ENCODE results near the gene IL1A. TPM values are rescaled to one million over a fixed set of nuclear protein-coding genes. Genes with fewer than 3 reads are reported as not detected.

The IL1A gene
- total and polyA plus RNA-seq, 4 donors: 1.1 to 15.5 (median 2.4) TPM

- ATAC-seq (ENCODE audit: insufficient read depth, low FRiP score) (no peak), DNase-seq (no peak)
- no peaks in the 10 kb centered on the region for H3K27me3 ChIP-seq (ENCODE audit: control insufficient read depth in 3 of 3, insufficient read depth in 3 of 3, low read length in 2 of 3)
- no peak overlapping the region for H3K27ac ChIP-seq (ENCODE audit: low read depth in 1 of 2, low read length in 1 of 2)
- TF ChIP-seq, protein P1, sequence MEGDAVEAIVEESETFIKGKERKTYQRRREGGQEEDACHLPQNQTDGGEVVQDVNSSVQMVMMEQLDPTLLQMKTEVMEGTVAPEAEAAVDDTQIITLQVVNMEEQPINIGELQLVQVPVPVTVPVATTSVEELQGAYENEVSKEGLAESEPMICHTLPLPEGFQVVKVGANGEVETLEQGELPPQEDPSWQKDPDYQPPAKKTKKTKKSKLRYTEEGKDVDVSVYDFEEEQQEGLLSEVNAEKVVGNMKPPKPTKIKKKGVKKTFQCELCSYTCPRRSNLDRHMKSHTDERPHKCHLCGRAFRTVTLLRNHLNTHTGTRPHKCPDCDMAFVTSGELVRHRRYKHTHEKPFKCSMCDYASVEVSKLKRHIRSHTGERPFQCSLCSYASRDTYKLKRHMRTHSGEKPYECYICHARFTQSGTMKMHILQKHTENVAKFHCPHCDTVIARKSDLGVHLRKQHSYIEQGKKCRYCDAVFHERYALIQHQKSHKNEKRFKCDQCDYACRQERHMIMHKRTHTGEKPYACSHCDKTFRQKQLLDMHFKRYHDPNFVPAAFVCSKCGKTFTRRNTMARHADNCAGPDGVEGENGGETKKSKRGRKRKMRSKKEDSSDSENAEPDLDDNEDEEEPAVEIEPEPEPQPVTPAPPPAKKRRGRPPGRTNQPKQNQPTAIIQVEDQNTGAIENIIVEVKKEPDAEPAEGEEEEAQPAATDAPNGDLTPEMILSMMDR (IDR thresholded peaks at IDR 0.05; ENCODE audit: control extremely low read depth, extremely low read depth): no peak
- H3K9ac ChIP-seq (ENCODE audit: insufficient read depth in 1 of 2, low read length in 2 of 2): no peak overlapping the region
- WGBS, 2 donors: 85 to 97% methylated on average over 2 of the region's 2 CpGs
- peaks cover 0 to 16% (median 0%) of the 10 kb centered on the region in 4 donors for H3K36me3 ChIP-seq (ENCODE audit: control insufficient read depth in 4 of 4, insufficient read depth in 4 of 4, low read length in 4 of 4)
- no peaks in the 10 kb centered on the region for H3K9me3 ChIP-seq (ENCODE audit: control insufficient read depth in 4 of 4, insufficient read depth in 3 of 4, low read length in 3 of 4)
- H3K4me3 ChIP-seq: no peak overlapping the region
- H3K4me1 ChIP-seq (ENCODE audit: control insufficient read depth in 5 of 5, insufficient read depth in 5 of 5, low read length in 5 of 5): peaks cover 0 to 11% (median 0%) of the 10 kb centered on the region in 5 donors
These were observed 25.6 kb downstream of the IL1A start for GRCh38 chr2:112758711-112759110.

GRCh38 chr2:112757265-112757664 is 27.0 kb downstream of the IL1A start:
- Histone ChIP-seq H3K4me1 (ENCODE audit: control insufficient read depth in 5 of 5, insufficient read depth in 5 of 5, low read length in 5 of 5) (peaks cover 0 to 6% (median 0%) of the 10 kb centered on the region in 5 donors), H3K27me3 (ENCODE audit: control insufficient read depth in 3 of 3, insufficient read depth in 3 of 3, low read length in 2 of 3) (no peaks in the 10 kb centered on the region), H3K27ac (ENCODE audit: low read depth in 1 of 2, low read length in 1 of 2) (no peak overlapping the region), H3K36me3 (ENCODE audit: control insufficient read depth in 4 of 4, insufficient read depth in 4 of 4, low read length in 4 of 4) (peaks cover 0 to 16% (median 0%) of the 10 kb centered on the region in 4 donors), H3K9ac (ENCODE audit: insufficient read depth in 1 of 2, low read length in 2 of 2) (no peak overlapping the region), H3K9me3 (ENCODE audit: control insufficient read depth in 4 of 4, insufficient read depth in 3 of 4, low read length in 3 of 4) (no peaks in the 10 kb centered on the region), H3K4me3 (no peak overlapping the region)
- DNase-seq (no peak), ATAC-seq (ENCODE audit: insufficient read depth, low FRiP score) (no peak)
- WGBS, 2 donors: 61 to 83% methylated on average over 3 of the region's 3 CpGs
- TF ChIP-seq, protein P1 (IDR thresholded peaks at IDR 0.05; ENCODE audit: control extremely low read depth, extremely low read depth): no peak

DNA sequence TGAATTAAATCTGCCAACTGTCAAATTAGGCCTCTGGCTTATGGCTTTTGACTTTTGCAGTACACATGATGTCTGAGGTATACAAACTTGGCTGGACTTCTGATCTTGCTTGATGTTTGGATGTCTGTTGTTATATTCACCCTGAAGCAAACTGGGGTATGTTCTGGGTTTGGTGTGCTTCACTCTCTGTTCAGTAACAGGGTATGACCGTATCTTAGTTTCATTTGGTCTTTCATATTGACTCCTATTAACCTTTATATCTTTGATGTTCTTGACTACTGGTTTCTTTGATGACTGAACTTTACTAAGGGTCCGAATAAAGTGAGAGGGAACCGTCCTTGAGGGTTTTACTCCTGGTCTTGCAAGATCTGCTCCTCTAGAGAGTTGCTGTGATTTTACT is 28.1 kb downstream of the IL1A start:
- Histone ChIP-seq H3K36me3 (ENCODE audit: control insufficient read depth in 4 of 4, insufficient read depth in 4 of 4, low read length in 4 of 4) (peaks cover 0 to 16% (median 0%) of the 10 kb centered on the region in 4 donors), H3K27ac (ENCODE audit: low read depth in 1 of 2, low read length in 1 of 2) (no peak overlapping the region), H3K9me3 (ENCODE audit: control insufficient read depth in 4 of 4, insufficient read depth in 3 of 4, low read length in 3 of 4) (no peaks in the 10 kb centered on the region), H3K9ac (ENCODE audit: insufficient read depth in 1 of 2, low read length in 2 of 2) (no peak overlapping the region), H3K4me3 (no peak overlapping the region), H3K27me3 (ENCODE audit: control insufficient read depth in 3 of 3, insufficient read depth in 3 of 3, low read length in 2 of 3) (no peaks in the 10 kb centered on the region), H3K4me1 (ENCODE audit: control insufficient read depth in 5 of 5, insufficient read depth in 5 of 5, low read length in 5 of 5) (peaks cover 0 to 6% (median 0%) of the 10 kb centered on the region in 5 donors)
- TF ChIP-seq, protein P1 (IDR thresholded peaks at IDR 0.05; ENCODE audit: control extremely low read depth, extremely low read depth): no peak
- DNase-seq (no peak), ATAC-seq (ENCODE audit: insufficient read depth, low FRiP score) (no peak)
- 91 to 93% methylated on average over 3 of the region's 3 CpGs for WGBS, 2 donors

GRCh38 chr2:112755444-112755843 is 28.8 kb downstream of the IL1A start:
- DNase-seq (no peak), ATAC-seq (ENCODE audit: insufficient read depth, low FRiP score) (no peak)
- peaks cover 0 to 16% (median 0%) of the 10 kb centered on the region in 4 donors for H3K36me3 ChIP-seq (ENCODE audit: control insufficient read depth in 4 of 4, insufficient read depth in 4 of 4, low read length in 4 of 4)
- H3K27me3 ChIP-seq (ENCODE audit: control insufficient read depth in 3 of 3, insufficient read depth in 3 of 3, low read length in 2 of 3): no peaks in the 10 kb centered on the region
- no peak overlapping the region for H3K27ac ChIP-seq (ENCODE audit: low read depth in 1 of 2, low read length in 1 of 2)
- WGBS, 2 donors: 87 to 89% methylated on average over 4 of the region's 4 CpGs
- no peak overlapping the region for H3K4me3 ChIP-seq
- no peak overlapping the region for H3K9ac ChIP-seq (ENCODE audit: insufficient read depth in 1 of 2, low read length in 2 of 2)
- TF ChIP-seq, protein P1 (IDR thresholded peaks at IDR 0.05; ENCODE audit: control extremely low read depth, extremely low read depth): no peak
- H3K4me1 ChIP-seq (ENCODE audit: control insufficient read depth in 5 of 5, insufficient read depth in 5 of 5, low read length in 5 of 5): peaks cover 0 to 6% (median 0%) of the 10 kb centered on the region in 5 donors
- H3K9me3 ChIP-seq (ENCODE audit: control insufficient read depth in 4 of 4, insufficient read depth in 3 of 4, low read length in 3 of 4): no peaks in the 10 kb centered on the region
